H1 (cell line): ENCODE measurements around the gene ZMIZ1. TPM values are rescaled to one million over a fixed set of nuclear protein-coding genes. Genes with fewer than 3 reads are reported as not detected.

Experiments used
- CTCF ChIA-PET: fragments of 300-600 bp; sonication (Branson Sonifier 250); formaldehyde crosslinking; loops from one replicate; lab custom pipeline; 2021; ENCODE audit not compliant: partially characterized antibody; lab: Charles Lee
- POLR2A ChIA-PET: fragments of 300-600 bp; sonication (Branson Sonifier 250); formaldehyde crosslinking; loops from one replicate; lab custom pipeline; 2021; ENCODE audit warnings: inconsistent platforms; ENCODE audit not compliant: partially characterized antibody; lab: Charles Lee
- DNase-seq, 2 experiments: peaks; one replicate each; pipeline versions ENCODE4 v3.0.0 to v3.0.0-alpha.2; 2010 to 2022; ENCODE audit warnings: low spot score in 2 of 2, low read depth in 1 of 2, mixed read lengths in 1 of 2
- FAIRE-seq: peaks from 2 replicates; lab custom pipeline; 2011; peaks lifted over from hg19 to GRCh38; lab: Jason Lieb, UNC
- H2AFZ ChIP-seq: 2 replicates; pipeline ENCODE4 v1.8.1; 2012; ENCODE audit warnings: low read length, inconsistent platforms
- H2AK5ac ChIP-seq: 2 replicates; pipeline ENCODE4 v1.6.1; 2013; ENCODE audit warnings: low read depth, low read length
- H2BK120ac ChIP-seq: replicated peaks from 2 replicates; pipeline ENCODE3; 2013; ENCODE audit warnings: low read depth, low read length, inconsistent platforms
- H2BK12ac ChIP-seq: 2 replicates; pipeline ENCODE4 v1.6.1; 2013; ENCODE audit warnings: low read depth, low read length
- H2BK15ac ChIP-seq: 2 replicates; pipeline ENCODE4 v1.6.1; 2013; ENCODE audit warnings: low read length
- H2BK20ac ChIP-seq: 2 replicates; pipeline ENCODE4 v1.6.1; 2013; ENCODE audit warnings: low read length
- H2BK5ac ChIP-seq: 2 replicates; pipeline ENCODE4 v1.6.1; 2013; ENCODE audit warnings: low read depth, low read length
- H3K14ac ChIP-seq: 2 replicates; pipeline ENCODE4 v1.6.1; 2013; ENCODE audit warnings: inconsistent platforms; ENCODE audit not compliant: insufficient read length
- H3K18ac ChIP-seq: 2 replicates; pipeline ENCODE4 v1.6.1; 2013; ENCODE audit warnings: low read length; ENCODE audit errors: extremely low read depth
- H3K23ac ChIP-seq: 2 replicates; pipeline ENCODE4 v1.6.1; 2013; ENCODE audit warnings: inconsistent platforms; ENCODE audit not compliant: insufficient read length
- H3K23me2 ChIP-seq: 2 replicates; pipeline ENCODE4 v1.6.1; 2013; ENCODE audit warnings: low read depth, low read length
- H3K27ac ChIP-seq: 2 replicates; pipeline ENCODE4 v1.6.1; 2011; ENCODE audit warnings: low read depth, low read length, inconsistent platforms
- H3K27me3 ChIP-seq, 4 experiments: replicated peaks in 1 of 4; 1 replicate in 1 of 4; 2 replicates in 3 of 4; pipeline versions ENCODE4 v1.6.1 to v1.8.1; 2011 to 2013; ENCODE audit warnings: low read length in 3 of 4, mild to moderate bottlenecking in 3 of 4, inconsistent platforms in 2 of 4, mixed read lengths in 2 of 4, moderate library complexity in 1 of 4; ENCODE audit not compliant: control insufficient read depth in 3 of 4, insufficient read depth in 3 of 4; ENCODE audit errors: extremely low read depth in 1 of 4
- H3K36me3 ChIP-seq, 4 experiments: 2 replicates each; pipeline versions ENCODE4 v1.6.1 to v1.8.1; 2011 to 2013; ENCODE audit warnings: mild to moderate bottlenecking in 4 of 4, low read length in 3 of 4, moderate library complexity in 2 of 4, control low read depth in 1 of 4, inconsistent platforms in 1 of 4; ENCODE audit not compliant: insufficient read depth in 4 of 4, control insufficient read depth in 2 of 4
- H3K4ac ChIP-seq: replicated peaks from 2 replicates; pipeline ENCODE3; 2013; ENCODE audit warnings: low read length, low read depth, mixed read lengths, inconsistent platforms; ENCODE audit not compliant: insufficient read length
- H3K4me1 ChIP-seq, 4 experiments: replicated peaks in 1 of 4; 1 replicate in 1 of 4; 2 replicates in 3 of 4; pipeline versions ENCODE4 v1.6.1 to v1.8.1; 2011 to 2013; ENCODE audit warnings: low read length in 3 of 4, inconsistent platforms in 2 of 4, mixed read lengths in 1 of 4; ENCODE audit not compliant: insufficient read depth in 4 of 4, control insufficient read depth in 3 of 4
- H3K4me2 ChIP-seq, 2 experiments: 2 replicates each; pipeline versions ENCODE4 v1.6.1 to v1.8.1; 2011 to 2013; ENCODE audit warnings: low read depth in 2 of 2, low read length in 2 of 2, control low read depth in 1 of 2, inconsistent platforms in 1 of 2, mild to moderate bottlenecking in 1 of 2; ENCODE audit not compliant: insufficient read depth in 1 of 2
- H3K4me3 ChIP-seq, 4 experiments: fragments of 200-600, 300-600 bp in 1 of 4; sonication (generic), shearing (Covaris generic), sonication (Bioruptor Twin) in 1 of 4; 2 replicates each; pipeline versions ENCODE4 v1.5.1 to v1.8.1; 2011 to 2016; ENCODE audit warnings: low read length in 4 of 4, low read depth in 3 of 4, control low read depth in 2 of 4, inconsistent platforms in 2 of 4, mild to moderate bottlenecking in 2 of 4, mixed read lengths in 1 of 4, moderate library complexity in 1 of 4; ENCODE audit not compliant: insufficient read depth in 2 of 4; ENCODE audit errors: extremely low read depth in 1 of 4
- H3K56ac ChIP-seq: replicated peaks from 2 replicates; pipeline ENCODE3; 2013; ENCODE audit warnings: low read depth, mild to moderate bottlenecking, mixed read lengths, low read length, inconsistent platforms; ENCODE audit not compliant: insufficient read length
- H3K79me1 ChIP-seq: 2 replicates; pipeline ENCODE4 v1.6.1; 2013; ENCODE audit warnings: low read depth, low read length, control low read depth
- H3K79me2 ChIP-seq, 2 experiments: 2 replicates each; pipeline versions ENCODE4 v1.6.1 to v1.8.1; 2012 to 2013; ENCODE audit warnings: low read length in 2 of 2, mild to moderate bottlenecking in 2 of 2, inconsistent platforms in 1 of 2; ENCODE audit not compliant: insufficient read depth in 2 of 2, control insufficient read depth in 1 of 2
- H3K9ac ChIP-seq, 4 experiments: replicated peaks in 1 of 4; 1 replicate in 1 of 4; 2 replicates in 3 of 4; pipeline versions ENCODE4 v1.6.1 to v1.8.1; 2011 to 2013; ENCODE audit warnings: low read depth in 3 of 4, low read length in 3 of 4, control low read depth in 2 of 4, mild to moderate bottlenecking in 2 of 4, moderate library complexity in 2 of 4, inconsistent platforms in 1 of 4; ENCODE audit errors: extremely low read depth in 1 of 4
- H3K9me3 ChIP-seq, 2 experiments: 2 replicates each; pipeline versions ENCODE4 v1.6.1 to v1.8.1; 2012 to 2013; ENCODE audit warnings: mild to moderate bottlenecking in 2 of 2, moderate library complexity in 2 of 2, control low read depth in 1 of 2, inconsistent platforms in 1 of 2, low read depth in 1 of 2, low read length in 1 of 2, mixed read lengths in 1 of 2; ENCODE audit not compliant: insufficient read depth in 2 of 2
- H4K20me1 ChIP-seq, 2 experiments: replicated peaks in 1 of 2; 2 replicates each; pipeline versions ENCODE3 to v1.8.1; 2011 to 2013; ENCODE audit warnings: inconsistent platforms in 2 of 2, low read length in 2 of 2, mild to moderate bottlenecking in 1 of 2; ENCODE audit not compliant: insufficient read depth in 2 of 2, control insufficient read depth in 1 of 2
- H4K5ac ChIP-seq: 2 replicates; pipeline ENCODE4 v1.6.1; 2013; ENCODE audit warnings: low read length, low read depth, mixed read lengths, inconsistent platforms; ENCODE audit not compliant: insufficient read length
- H4K8ac ChIP-seq: 2 replicates; pipeline ENCODE4 v1.8.0; 2013; ENCODE audit warnings: mild to moderate bottlenecking, moderate library complexity, low read length, inconsistent platforms; ENCODE audit not compliant: insufficient read depth; ENCODE audit errors: extremely low read depth
- H4K91ac ChIP-seq: replicated peaks from 2 replicates; pipeline ENCODE3; 2013; ENCODE audit warnings: low read length, mixed read lengths, inconsistent platforms; ENCODE audit not compliant: insufficient read length
- BRCA1 ChIP-seq: IDR thresholded peaks from 2 replicates; pipeline ENCODE4 v1.6.1; 2012; ENCODE audit warnings: low read depth, low read length, improper control_type of control experiment
- CBX8 ChIP-seq: fragments of 300-800, 300-1000 bp; sonication (generic); IDR thresholded peaks from 2 replicates; pipeline ENCODE4 v1.7.1; 2016; ENCODE audit warnings: low read depth, low read length, borderline replicate concordance
- CHD2 ChIP-seq: IDR thresholded peaks from 2 replicates; pipeline ENCODE4 v1.6.1; 2012; ENCODE audit warnings: low read length, improper control_type of control experiment
- CREB1 ChIP-seq: IDR thresholded peaks from 2 replicates; pipeline ENCODE4 v1.6.1; 2012; ENCODE audit warnings: inconsistent platforms
- GABPA ChIP-seq: IDR thresholded peaks from 2 replicates; pipeline ENCODE4 v1.6.1; 2011; ENCODE audit warnings: mild to moderate bottlenecking, low read length, moderate library complexity, borderline replicate concordance; ENCODE audit not compliant: insufficient read depth
- JUND ChIP-seq: IDR thresholded peaks from 2 replicates; pipeline ENCODE4 v1.6.1; 2011; ENCODE audit warnings: mild to moderate bottlenecking, improper control_type of control experiment, low read length
- MAX ChIP-seq: IDR thresholded peaks from 2 replicates; pipeline ENCODE4 v1.6.1; 2012; ENCODE audit warnings: inconsistent platforms
- NRF1 ChIP-seq: IDR thresholded peaks from 2 replicates; pipeline ENCODE4 v1.6.1; 2011; ENCODE audit warnings: mild to moderate bottlenecking, low read depth, low read length, improper control_type of control experiment
- POLR2A ChIP-seq, 2 experiments: IDR thresholded peaks; 1 replicate in 1 of 2; 2 replicates in 1 of 2; pipeline ENCODE4 v1.6.1; 2011; ENCODE audit warnings: low read depth in 2 of 2, low read length in 2 of 2, mild to moderate bottlenecking in 2 of 2; ENCODE audit errors: control extremely low read depth in 1 of 2
- SAP30 ChIP-seq: fragments of 300-600 bp; sonication (generic); IDR thresholded peaks from 2 replicates; pipeline ENCODE4 v1.7.1; 2012; ENCODE audit warnings: low read length, moderate library complexity, mild to moderate bottlenecking, inconsistent platforms; ENCODE audit not compliant: insufficient read depth, insufficient replicate concordance
- SIN3A ChIP-seq, 2 experiments: IDR thresholded peaks in 1 of 2; conservative IDR thresholded peaks in 1 of 2; 2 replicates each; pipeline ENCODE4 v1.6.1; 2011 to 2012; ENCODE audit warnings: low read length in 2 of 2, improper control_type of control experiment in 1 of 2, low read depth in 1 of 2, mild to moderate bottlenecking in 1 of 2
- SP2 ChIP-seq: IDR thresholded peaks from 2 replicates; pipeline ENCODE4 v1.6.1; 2012; ENCODE audit warnings: mild to moderate bottlenecking, low read length, inconsistent platforms
- SUZ12 ChIP-seq: fragments of 200-600 bp; sonication (generic); IDR thresholded peaks from 2 replicates; pipeline ENCODE4 v1.6.1; 2012; ENCODE audit warnings: mild to moderate bottlenecking, inconsistent platforms, low read length, moderate library complexity, mixed read lengths
- ZNF274 ChIP-seq: IDR thresholded peaks from 2 replicates; pipeline ENCODE4 v1.7.0; 2012; ENCODE audit warnings: low read length, borderline replicate concordance; ENCODE audit errors: extremely low read depth
- WGBS, 2 experiments: shearing (Covaris generic) in 1 of 2; methylation state at CpG; one replicate each; pipeline versions ENCODE4 v1.1.6 to v1.1.7; 2013 to 2015; ENCODE audit warnings: low lambda C conversion rate in 2 of 2, mixed read lengths in 2 of 2, inconsistent platforms in 1 of 2, low coverage in 1 of 2, missing lambda C conversion rate in 1 of 2; ENCODE audit not compliant: insufficient replicate concordance in 2 of 2, insufficient coverage in 1 of 2, insufficient read length in 1 of 2; ENCODE audit errors: extremely low coverage in 1 of 2, missing lambda C conversion rate in 1 of 2; 5-methylcytosine and 5-hydroxymethylcytosine counted together
- polyA plus RNA-seq, 7 experiments: library from polyadenylated mRNA; depleted of rRNA in 3 of 7; stranded (reverse) in 5 of 7; unstranded in 2 of 7; fragments of >200 nt in 5 of 7; fragments of 200-250 nt in 2 of 7; gene quantifications; 1 replicate in 5 of 7; 2 replicates in 1 of 7; 4 replicates in 1 of 7; pipeline versions ENCODE4 v1.2.1 to v1.2.3, GENCODE V29; 2011 to 2013; ENCODE audit warnings: missing spikeins in 2 of 7, mixed read lengths in 2 of 7
- total RNA-seq: library from RNA; stranded (reverse); fragmentation: NEBNext Ultra II Directional; extraction: Animal tissue kit (Norgen Biotek cat#: 25700); gene quantifications from 2 replicates; pipeline ENCODE4 v1.2.1, GENCODE V29; 2021

Gene ZMIZ1
- total and polyA plus RNA-seq, 2 of the 8 experiments (the other 6 are each of a cell fraction or from before 2014, with no cell fraction given): 8.1 to 28.0 TPM

- Histone ChIP-seq H2BK12ac (no peak overlapping the region), H3K4me1 (peaks cover 0 to 19% (median 8%) of the 10 kb centered on the region in 4 experiments; a peak in 5 of 7 replicates), H3K27ac (no peak overlapping the region), H2AK5ac (no peak overlapping the region), H3K56ac (no peak overlapping the region), H3K4me2 (no peak overlapping the region), H2BK15ac (no peak overlapping the region), H3K36me3 (no peaks in the 10 kb centered on the region), H3K4ac (no peak overlapping the region), H3K4me3 (no peak overlapping the region), H2BK20ac (no peak overlapping the region), H3K18ac (no peak overlapping the region), H2AFZ (no peak overlapping the region), H4K5ac (no peak overlapping the region), H4K91ac (no peak overlapping the region), H3K23me2 (no peaks in the 10 kb centered on the region), H3K27me3 (peaks cover 0 to 12% (median 2%) of the 10 kb centered on the region in 4 experiments; a peak in 2 of 7 replicates), H4K20me1 (no peaks in the 10 kb centered on the region), H3K9me3 (no peaks in the 10 kb centered on the region), H3K79me1 (no peaks in the 10 kb centered on the region), H3K9ac (no peak overlapping the region), H4K8ac (no peak overlapping the region), H3K23ac (no peak overlapping the region), H2BK5ac (no peak overlapping the region), H3K14ac (no peak overlapping the region), H2BK120ac (no peak overlapping the region), H3K79me2 (no peaks in the 10 kb centered on the region)
- WGBS, 2 experiments: 91% methylated on average over 7 of the region's 7 CpGs; no CpG with 5 or more reads in 1 of the 2 experiments
- DNase-seq (no peak), FAIRE-seq (no peak)
- POLR2A ChIA-PET: no interaction called here
- CTCF ChIA-PET: interaction anchor here (1.4 to 1.6 kb wide), 3 partner anchors 24 to 134 kb away, joined by 4 read pairs; no protein-coding TSS in a partner anchor
- TF ChIP-seq CREB1 (no peak), POLR2A (IDR thresholded peaks at IDR 0.05; ENCODE audit: control extremely low read depth in 1 of 2, low read depth in 2 of 2, low read length in 2 of 2) (no peak), MAX (no peak), NRF1 (no peak), CBX8 (no peak), JUND (no peak), SIN3A (conservative IDR thresholded peaks at IDR 0.05 in 1 of 2, IDR thresholded peaks at IDR 0.05 in 1 of 2; ENCODE audit: low read depth in 1 of 2, low read length in 2 of 2) (no peak), SUZ12 (no peak), SP2 (no peak), GABPA (no peak), SAP30 (no peak), ZNF274 (no peak), BRCA1 (no peak), CHD2 (no peak)
Observed at GRCh38 chr10:79060641-79061255, 8.0 kb upstream of the ZMIZ1 start.
